Caco-2 (cell line): ENCODE data around the gene LCNL1. TPM values are rescaled to one million over a fixed set of nuclear protein-coding genes. Genes with fewer than 3 reads are reported as not detected.

Experiments used
- BruUV-seq: library from RNA; stranded (reverse); fragments of 400-500 nt; replicated peaks from 2 replicates; lab custom pipeline; 2021; lab: Mats Ljungman, UMichigan
- CTCF ChIA-PET: fragments of 300-600 bp; sonication (Branson Sonifier 250); formaldehyde crosslinking; loops from one replicate; lab custom pipeline; 2022; ENCODE audit warnings: antibody characterized with exemption; lab: Charles Lee
- POLR2A ChIA-PET: fragments of 300-600 bp; sonication (Branson Sonifier 250); formaldehyde crosslinking; loops from one replicate; lab custom pipeline; 2022; ENCODE audit warnings: antibody characterized with exemption; lab: Charles Lee
- DNase-seq, 2 experiments: peaks; one replicate each; pipeline versions ENCODE4 v3.0.0 to v3.0.0-alpha.2; 2020 to 2022
- H3K27me3 ChIP-seq: replicated peaks from 2 replicates; pipeline ENCODE4 v1.6.0; 2011; ENCODE audit warnings: low read length; ENCODE audit not compliant: control insufficient read depth, insufficient read depth
- H3K36me3 ChIP-seq: 2 replicates; pipeline ENCODE4 v1.5.1; 2011; ENCODE audit warnings: low read length; ENCODE audit not compliant: control insufficient read depth, insufficient read depth
- H3K4me1 ChIP-seq: fragments of 250-450 bp; sonication (Bioruptor Pico); 2 replicates; pipeline ENCODE4 v1.5.1; 2020; ENCODE audit warnings: mild to moderate bottlenecking
- H3K4me3 ChIP-seq: 2 replicates; pipeline ENCODE4 v1.5.1; 2011; ENCODE audit warnings: low read depth, mild to moderate bottlenecking, control low read depth, low read length
- H3K9me3 ChIP-seq: fragments of 250-450 bp; sonication (Bioruptor Pico); 2 replicates; pipeline ENCODE4 v1.5.1; 2020; ENCODE audit warnings: mild to moderate bottlenecking, moderate library complexity
- H3K27ac Mint-ChIP-seq: one replicate; pipeline ENCODE4 v1.8.0; 2022; ENCODE audit warnings: mixed read lengths; ENCODE audit not compliant: unreplicated experiment
- H3K27me3 Mint-ChIP-seq: one replicate; pipeline ENCODE4 v1.8.0; 2022; ENCODE audit warnings: mixed read lengths; ENCODE audit not compliant: insufficient read depth, unreplicated experiment
- H3K36me3 Mint-ChIP-seq: one replicate; pipeline ENCODE4 v1.8.0; 2022; ENCODE audit warnings: mild to moderate bottlenecking, mixed read lengths; ENCODE audit not compliant: insufficient read depth, unreplicated experiment
- H3K4me1 Mint-ChIP-seq: one replicate; pipeline ENCODE4 v1.8.0; 2022; ENCODE audit warnings: low read depth, mixed read lengths; ENCODE audit not compliant: unreplicated experiment
- H3K4me3 Mint-ChIP-seq: one replicate; pipeline ENCODE4 v1.8.0; 2022; ENCODE audit warnings: mild to moderate bottlenecking, moderate library complexity, mixed read lengths; ENCODE audit not compliant: unreplicated experiment
- H3K9me3 Mint-ChIP-seq: one replicate; pipeline ENCODE4 v1.8.0; 2022; ENCODE audit warnings: mixed read lengths; ENCODE audit not compliant: unreplicated experiment
- intact Hi-C: fragments of 100-400 bp; cut with micrococcal nuclease; formaldehyde crosslinking; loops from one replicate; pipeline ENCODE4 v1.10.0; 2022; ENCODE audit not compliant: unreplicated experiment
- total RNA-seq: library from RNA; stranded (reverse); gene quantifications from 2 replicates; pipeline ENCODE4 v1.2.3, GENCODE V29; 2022
- TF ChIP-seq, protein P1 (sequence below), 2 experiments: fragments of 200-600 bp in 1 of 2; IDR thresholded peaks; 1 replicate in 1 of 2; 2 replicates in 1 of 2; pipeline versions ENCODE4 v1.5.1 to v1.8.0; 2011 to 2022; ENCODE audit warnings: antibody characterized with exemption in 1 of 2, control low read depth in 1 of 2, inconsistent platforms in 1 of 2, low read depth in 1 of 2, low read length in 1 of 2, mild to moderate bottlenecking in 1 of 2, moderate library complexity in 1 of 2; ENCODE audit not compliant: insufficient read depth in 1 of 2, severe bottlenecking in 1 of 2, unreplicated experiment in 1 of 2

Gene LCNL1
- total RNA-seq, 1 experiment from 2014 or later = not detected

GRCh38 chr9:136961279-136962065, 21.3 kb upstream of the LCNL1 start:
- Mint-ChIP-seq H3K4me3 (no peak overlapping the region), H3K36me3 (peaks cover 11% of the 10 kb centered on the region), H3K9me3 (peaks cover 7% of the 10 kb centered on the region), H3K27me3 (no peaks in the 10 kb centered on the region), H3K4me1 (no peaks in the 10 kb centered on the region), H3K27ac (no peak overlapping the region)
- ChIA-PET POLR2A (no interaction called here), CTCF (no interaction called here)
- Histone ChIP-seq H3K9me3 (no peaks in the 10 kb centered on the region), H3K4me1 (peaks cover 18% of the 10 kb centered on the region), H3K36me3 (no peaks in the 10 kb centered on the region), H3K27me3 (no peaks in the 10 kb centered on the region), H3K4me3 (no peak overlapping the region)
- TF ChIP-seq, protein P1, sequence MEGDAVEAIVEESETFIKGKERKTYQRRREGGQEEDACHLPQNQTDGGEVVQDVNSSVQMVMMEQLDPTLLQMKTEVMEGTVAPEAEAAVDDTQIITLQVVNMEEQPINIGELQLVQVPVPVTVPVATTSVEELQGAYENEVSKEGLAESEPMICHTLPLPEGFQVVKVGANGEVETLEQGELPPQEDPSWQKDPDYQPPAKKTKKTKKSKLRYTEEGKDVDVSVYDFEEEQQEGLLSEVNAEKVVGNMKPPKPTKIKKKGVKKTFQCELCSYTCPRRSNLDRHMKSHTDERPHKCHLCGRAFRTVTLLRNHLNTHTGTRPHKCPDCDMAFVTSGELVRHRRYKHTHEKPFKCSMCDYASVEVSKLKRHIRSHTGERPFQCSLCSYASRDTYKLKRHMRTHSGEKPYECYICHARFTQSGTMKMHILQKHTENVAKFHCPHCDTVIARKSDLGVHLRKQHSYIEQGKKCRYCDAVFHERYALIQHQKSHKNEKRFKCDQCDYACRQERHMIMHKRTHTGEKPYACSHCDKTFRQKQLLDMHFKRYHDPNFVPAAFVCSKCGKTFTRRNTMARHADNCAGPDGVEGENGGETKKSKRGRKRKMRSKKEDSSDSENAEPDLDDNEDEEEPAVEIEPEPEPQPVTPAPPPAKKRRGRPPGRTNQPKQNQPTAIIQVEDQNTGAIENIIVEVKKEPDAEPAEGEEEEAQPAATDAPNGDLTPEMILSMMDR (IDR thresholded peaks at IDR 0.05; ENCODE audit: insufficient read depth in 1 of 2, low read depth in 1 of 2, low read length in 1 of 2, severe bottlenecking in 1 of 2, unreplicated experiment in 1 of 2) = no peak
- BruUV-seq = no TSS peak
- intact Hi-C loops = no loop called here
- no peak for DNase-seq

- no peaks in the 10 kb centered on the region for H3K4me1 Mint-ChIP-seq
- ChIA-PET POLR2A (no interaction called here), CTCF (no interaction called here)
- H3K27me3 ChIP-seq = no peaks in the 10 kb centered on the region
- no peaks in the 10 kb centered on the region for H3K27me3 Mint-ChIP-seq
- H3K4me3 Mint-ChIP-seq = no peak overlapping the region
- no peak for DNase-seq
- H3K4me3 ChIP-seq = no peak overlapping the region
- H3K9me3 Mint-ChIP-seq = peaks cover under 1% of the 10 kb centered on the region
- H3K36me3 ChIP-seq = no peaks in the 10 kb centered on the region
- intact Hi-C loops = no loop called here
- TF ChIP-seq, protein P1 (IDR thresholded peaks at IDR 0.05; ENCODE audit: insufficient read depth in 1 of 2, low read depth in 1 of 2, low read length in 1 of 2, severe bottlenecking in 1 of 2, unreplicated experiment in 1 of 2) = no peak
- no peak overlapping the region for H3K27ac Mint-ChIP-seq
- H3K4me1 ChIP-seq = peaks cover 18% of the 10 kb centered on the region
- no peaks in the 10 kb centered on the region for H3K9me3 ChIP-seq
- H3K36me3 Mint-ChIP-seq = peaks cover 11% of the 10 kb centered on the region
- BruUV-seq = no TSS peak
Observed at GRCh38 chr9:136962163-136962562, 20.6 kb upstream of the LCNL1 start.

DNA sequence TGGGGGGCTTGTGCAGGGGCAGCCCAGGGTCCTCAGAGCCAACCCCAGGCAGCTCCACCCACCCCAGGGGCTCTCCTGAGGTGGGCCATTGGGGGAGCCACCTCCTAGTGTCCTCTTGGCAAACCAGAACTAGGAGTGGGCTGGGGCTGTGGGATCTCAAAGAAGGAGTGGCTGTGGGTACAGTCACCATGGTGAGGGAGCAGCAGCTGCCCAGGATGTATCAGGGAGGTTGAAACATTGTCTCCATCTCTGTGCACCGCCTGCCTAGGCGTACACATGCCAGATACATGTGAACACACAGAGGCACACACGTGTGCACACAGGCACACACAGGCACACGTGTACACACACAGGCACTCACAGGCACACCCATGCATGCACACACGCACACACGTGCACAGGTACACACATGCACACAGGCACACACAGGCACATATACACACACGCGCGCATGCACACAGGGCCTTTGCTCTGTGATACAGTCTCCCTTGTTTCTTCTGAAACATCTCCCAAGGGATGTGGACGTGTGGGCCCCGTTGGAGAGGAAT, 20.0 kb upstream of the LCNL1 start:
- H3K36me3 ChIP-seq = no peaks in the 10 kb centered on the region
- Mint-ChIP-seq H3K36me3 (peaks cover 11% of the 10 kb centered on the region), H3K27me3 (no peaks in the 10 kb centered on the region), H3K4me3 (no peak overlapping the region), H3K4me1 (no peaks in the 10 kb centered on the region), H3K27ac (peak overlapping the region; percentile 15), H3K9me3 (no peaks in the 10 kb centered on the region)
- H3K4me3 ChIP-seq = no peak overlapping the region
- ChIA-PET POLR2A (no interaction called here), CTCF (no interaction called here)
- H3K9me3 ChIP-seq = no peaks in the 10 kb centered on the region
- BruUV-seq = no TSS peak
- H3K27me3 ChIP-seq = no peaks in the 10 kb centered on the region
- peaks cover 18% of the 10 kb centered on the region for H3K4me1 ChIP-seq
- DNase-seq = no peak
- TF ChIP-seq, protein P1 (IDR thresholded peaks at IDR 0.05; ENCODE audit: insufficient read depth in 1 of 2, low read depth in 1 of 2, low read length in 1 of 2, severe bottlenecking in 1 of 2, unreplicated experiment in 1 of 2) = no peak
- intact Hi-C loops = no loop called here
